SK-N-SH treated with all-trans-retinoic acid at 6 μM for 48 hours (cell line): ENCODE results near the gene PDSS2.
"Not testable (repeated sequence)": the region's sequence is repeated elsewhere in the genome, so short reads cannot be mapped to it uniquely, and the experiment has no call there.

ENCODE experiments used
- ATAC-seq: fragments of 200-7000 bp; cut with Tn5 transposase; 3 replicates; pipeline ENCODE4 v1.9.1; 2020; ENCODE audit warnings: mild to moderate bottlenecking, moderate library complexity
- ARNTL ChIP-seq: fragments of 450-650 bp; formaldehyde crosslinking; IDR thresholded peaks from 2 replicates; pipeline ENCODE4 v1.5.0; 2020; ENCODE audit warnings: low read depth, mild to moderate bottlenecking, moderate library complexity, borderline replicate concordance
- BACH2 ChIP-seq: fragments of 250-450 bp; sonication (Bioruptor Pico); IDR thresholded peaks from 2 replicates; pipeline ENCODE4 v1.9.0; 2021; ENCODE audit warnings: mild to moderate bottlenecking, borderline replicate concordance
- CSDC2 ChIP-seq: fragments of 250-450 bp; sonication (Bioruptor Pico); IDR thresholded peaks from 2 replicates; pipeline ENCODE4 v1.5.0; 2020; ENCODE audit warnings: mild to moderate bottlenecking, moderate library complexity
- ESRRG ChIP-seq: fragments of 250-450 bp; sonication (Bioruptor Pico); IDR thresholded peaks from 2 replicates; pipeline ENCODE4 v1.6.1; 2021; ENCODE audit warnings: mild to moderate bottlenecking
- ISL1 ChIP-seq: fragments of 250-450 bp; sonication (Bioruptor Pico); IDR thresholded peaks from 2 replicates; pipeline ENCODE4 v2.1.2; 2022; ENCODE audit warnings: mild to moderate bottlenecking, moderate library complexity
- OSR1 ChIP-seq: fragments of 250-450 bp; sonication (Bioruptor Pico); IDR thresholded peaks from 2 replicates; pipeline ENCODE4 v1.8.0; 2022; ENCODE audit warnings: moderate library complexity, mild to moderate bottlenecking, inconsistent platforms
- PPARA ChIP-seq: fragments of 250-450 bp; sonication (Bioruptor Pico); IDR thresholded peaks from 2 replicates; pipeline ENCODE4 v1.5.0; 2020; ENCODE audit warnings: mild to moderate bottlenecking, borderline replicate concordance
- SNAI2 ChIP-seq: fragments of 250-450 bp; sonication (Bioruptor Pico); IDR thresholded peaks from 2 replicates; pipeline ENCODE4 v1.5.0; 2020; ENCODE audit warnings: mild to moderate bottlenecking, moderate library complexity
- TCF4 ChIP-seq: fragments of 250-450 bp; sonication (Bioruptor Pico); IDR thresholded peaks from 2 replicates; pipeline ENCODE4 v1.8.0; 2021; ENCODE audit warnings: mild to moderate bottlenecking, moderate library complexity, borderline replicate concordance
- TOX ChIP-seq: fragments of 250-450 bp; sonication (Bioruptor Pico); IDR thresholded peaks from 2 replicates; pipeline ENCODE4 v1.8.0; 2021; ENCODE audit warnings: mild to moderate bottlenecking, moderate library complexity, borderline replicate concordance
- ZC3H10 ChIP-seq: fragments of 250-450 bp; sonication (Bioruptor Pico); IDR thresholded peaks from 2 replicates; pipeline ENCODE4 v1.5.1; 2021; ENCODE audit warnings: mild to moderate bottlenecking, moderate library complexity
- ZFP30 ChIP-seq: fragments of 450-650 bp; formaldehyde crosslinking; IDR thresholded peaks from 2 replicates; pipeline ENCODE4 v1.5.0; 2022; ENCODE audit warnings: mild to moderate bottlenecking, moderate library complexity
- ZNF565 ChIP-seq: fragments of 450-650 bp; formaldehyde crosslinking; conservative IDR thresholded peaks from 2 replicates; pipeline ENCODE4 v1.5.0; 2020; ENCODE audit warnings: low read depth, mild to moderate bottlenecking, moderate library complexity
- ZNF70 ChIP-seq: fragments of 450-650 bp; formaldehyde crosslinking; IDR thresholded peaks from 2 replicates; pipeline ENCODE4 v1.5.0; 2020; ENCODE audit warnings: mild to moderate bottlenecking, moderate library complexity
- ZNF8 ChIP-seq: fragments of 450-650 bp; formaldehyde crosslinking; IDR thresholded peaks from 2 replicates; pipeline ENCODE4 v1.5.0; 2020; ENCODE audit warnings: mild to moderate bottlenecking, moderate library complexity
- TF ChIP-seq, protein P1 (sequence below): fragments of 250-450 bp; sonication (Bioruptor Pico); IDR thresholded peaks from 2 replicates; pipeline ENCODE4 v1.8.0; 2021; ENCODE audit warnings: low read depth, mild to moderate bottlenecking, moderate library complexity, borderline replicate concordance
- TF ChIP-seq, protein P2 (sequence below): fragments of 250-450 bp; sonication (Bioruptor Pico); IDR thresholded peaks from 2 replicates; pipeline ENCODE4 v1.5.1; 2020; ENCODE audit warnings: low read depth, mild to moderate bottlenecking, moderate library complexity
- TF ChIP-seq, protein P3 (sequence below): fragments of 250-450 bp; sonication (Bioruptor Pico); IDR thresholded peaks from 2 replicates; pipeline ENCODE4 v1.8.0; 2020; ENCODE audit warnings: mild to moderate bottlenecking, moderate library complexity, borderline replicate concordance
- TF ChIP-seq, protein P4 (sequence below): fragments of 250-450 bp; sonication (Bioruptor Pico); IDR thresholded peaks from 2 replicates; pipeline ENCODE4 v1.5.0; 2020; ENCODE audit warnings: mild to moderate bottlenecking, moderate library complexity

PDSS2 gene

DNA sequence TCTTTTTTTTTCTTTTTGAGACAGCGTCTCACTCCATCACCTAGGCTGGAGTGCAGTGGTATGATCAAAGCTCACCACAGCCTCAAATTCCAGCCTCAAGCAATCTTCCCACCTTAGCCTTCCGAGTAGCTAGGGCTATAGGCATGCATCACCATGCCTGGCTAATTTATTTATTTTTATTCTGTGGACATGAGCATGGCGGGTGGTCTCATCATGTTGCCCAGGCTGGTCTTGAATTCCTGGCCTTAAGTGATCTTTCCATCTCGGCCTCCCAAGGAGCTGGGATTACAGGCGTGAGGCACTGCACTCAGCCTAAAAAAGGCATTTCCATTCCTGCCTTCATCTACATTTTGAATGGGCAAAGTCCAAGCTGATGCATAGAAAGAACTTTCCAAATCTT, 287.9 kb downstream of the PDSS2 start:
- TF ChIP-seq, protein P1, sequence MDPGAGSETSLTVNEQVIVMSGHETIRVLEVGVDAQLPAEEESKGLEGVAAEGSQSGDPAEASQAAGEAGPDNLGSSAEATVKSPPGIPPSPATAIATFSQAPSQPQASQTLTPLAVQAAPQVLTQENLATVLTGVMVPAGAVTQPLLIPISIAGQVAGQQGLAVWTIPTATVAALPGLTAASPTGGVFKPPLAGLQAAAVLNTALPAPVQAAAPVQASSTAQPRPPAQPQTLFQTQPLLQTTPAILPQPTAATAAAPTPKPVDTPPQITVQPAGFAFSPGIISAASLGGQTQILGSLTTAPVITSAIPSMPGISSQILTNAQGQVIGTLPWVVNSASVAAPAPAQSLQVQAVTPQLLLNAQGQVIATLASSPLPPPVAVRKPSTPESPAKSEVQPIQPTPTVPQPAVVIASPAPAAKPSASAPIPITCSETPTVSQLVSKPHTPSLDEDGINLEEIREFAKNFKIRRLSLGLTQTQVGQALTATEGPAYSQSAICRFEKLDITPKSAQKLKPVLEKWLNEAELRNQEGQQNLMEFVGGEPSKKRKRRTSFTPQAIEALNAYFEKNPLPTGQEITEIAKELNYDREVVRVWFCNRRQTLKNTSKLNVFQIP (CRISPR knock-in tag), result no peak
- TF ChIP-seq ZNF70 (CRISPR knock-in tag), result no peak
- no peak for TF ChIP-seq ZC3H10
- no peak for TF ChIP-seq PPARA (CRISPR knock-in tag)
- TF ChIP-seq OSR1 (CRISPR knock-in tag), result no peak
- TF ChIP-seq ZNF565 (CRISPR knock-in tag), result no peak
- TF ChIP-seq, protein P2, sequence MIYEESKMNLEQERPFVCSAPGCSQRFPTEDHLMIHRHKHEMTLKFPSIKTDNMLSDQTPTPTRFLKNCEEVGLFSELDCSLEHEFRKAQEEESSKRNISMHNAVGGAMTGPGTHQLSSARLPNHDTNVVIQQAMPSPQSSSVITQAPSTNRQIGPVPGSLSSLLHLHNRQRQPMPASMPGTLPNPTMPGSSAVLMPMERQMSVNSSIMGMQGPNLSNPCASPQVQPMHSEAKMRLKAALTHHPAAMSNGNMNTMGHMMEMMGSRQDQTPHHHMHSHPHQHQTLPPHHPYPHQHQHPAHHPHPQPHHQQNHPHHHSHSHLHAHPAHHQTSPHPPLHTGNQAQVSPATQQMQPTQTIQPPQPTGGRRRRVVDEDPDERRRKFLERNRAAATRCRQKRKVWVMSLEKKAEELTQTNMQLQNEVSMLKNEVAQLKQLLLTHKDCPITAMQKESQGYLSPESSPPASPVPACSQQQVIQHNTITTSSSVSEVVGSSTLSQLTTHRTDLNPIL (CRISPR knock-in tag), result no peak
- TF ChIP-seq TOX, result no peak
- TF ChIP-seq, protein P3, sequence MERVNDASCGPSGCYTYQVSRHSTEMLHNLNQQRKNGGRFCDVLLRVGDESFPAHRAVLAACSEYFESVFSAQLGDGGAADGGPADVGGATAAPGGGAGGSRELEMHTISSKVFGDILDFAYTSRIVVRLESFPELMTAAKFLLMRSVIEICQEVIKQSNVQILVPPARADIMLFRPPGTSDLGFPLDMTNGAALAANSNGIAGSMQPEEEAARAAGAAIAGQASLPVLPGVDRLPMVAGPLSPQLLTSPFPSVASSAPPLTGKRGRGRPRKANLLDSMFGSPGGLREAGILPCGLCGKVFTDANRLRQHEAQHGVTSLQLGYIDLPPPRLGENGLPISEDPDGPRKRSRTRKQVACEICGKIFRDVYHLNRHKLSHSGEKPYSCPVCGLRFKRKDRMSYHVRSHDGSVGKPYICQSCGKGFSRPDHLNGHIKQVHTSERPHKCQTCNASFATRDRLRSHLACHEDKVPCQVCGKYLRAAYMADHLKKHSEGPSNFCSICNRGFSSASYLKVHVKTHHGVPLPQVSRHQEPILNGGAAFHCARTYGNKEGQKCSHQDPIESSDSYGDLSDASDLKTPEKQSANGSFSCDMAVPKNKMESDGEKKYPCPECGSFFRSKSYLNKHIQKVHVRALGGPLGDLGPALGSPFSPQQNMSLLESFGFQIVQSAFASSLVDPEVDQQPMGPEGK (CRISPR knock-in tag), result no peak
- no peak for TF ChIP-seq ISL1 (CRISPR knock-in tag)
- no peak for TF ChIP-seq ZFP30 (CRISPR knock-in tag)
- no peak for TF ChIP-seq ZNF8 (CRISPR knock-in tag)
- no peak for TF ChIP-seq ESRRG
- TF ChIP-seq, all 23 proteins: peak for 0
- ATAC-seq, result no peak

DNA sequence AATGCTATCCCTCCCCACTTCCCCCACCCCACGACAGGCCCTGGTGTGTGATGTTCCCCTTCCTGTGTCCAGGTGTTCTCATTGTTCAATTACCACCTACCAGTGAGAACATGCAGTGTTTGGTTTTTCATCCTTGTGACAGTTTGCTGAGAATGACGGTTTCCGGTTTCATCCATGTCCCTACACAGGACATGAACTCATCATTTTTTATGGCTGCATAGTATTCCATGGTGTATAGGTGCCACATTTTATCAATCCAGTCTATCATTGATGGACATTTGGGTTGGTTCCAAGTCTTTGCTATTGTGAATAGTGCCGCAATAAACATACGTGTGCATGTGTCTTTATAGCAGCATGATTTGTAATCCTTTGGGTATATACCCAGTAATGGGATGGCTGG, 295.1 kb downstream of the PDSS2 start:
- not testable (repeated sequence) for ATAC-seq

DNA sequence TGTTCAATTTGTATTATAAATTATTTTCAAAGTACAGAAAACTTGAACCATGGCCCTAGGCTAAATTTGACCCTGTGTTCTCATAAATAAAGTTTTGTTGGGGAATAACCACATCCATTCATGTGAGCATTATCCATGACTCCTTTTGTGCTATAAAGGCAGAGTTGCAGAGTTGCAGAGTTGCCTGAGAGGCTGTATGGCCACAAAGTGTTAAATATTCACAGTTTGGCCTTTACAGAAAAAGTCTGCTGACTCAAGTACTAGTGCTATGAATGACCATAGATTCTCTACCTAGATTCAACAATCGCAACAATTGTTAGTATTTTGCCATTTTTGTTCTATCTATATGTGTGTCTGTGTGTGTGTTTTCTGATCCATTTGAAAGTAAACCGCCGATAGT, 297.8 kb downstream of the PDSS2 start:
- TF ChIP-seq, protein P2 (CRISPR knock-in tag), result no peak
- TF ChIP-seq ZC3H10, result no peak
- ATAC-seq, result no peak

DNA sequence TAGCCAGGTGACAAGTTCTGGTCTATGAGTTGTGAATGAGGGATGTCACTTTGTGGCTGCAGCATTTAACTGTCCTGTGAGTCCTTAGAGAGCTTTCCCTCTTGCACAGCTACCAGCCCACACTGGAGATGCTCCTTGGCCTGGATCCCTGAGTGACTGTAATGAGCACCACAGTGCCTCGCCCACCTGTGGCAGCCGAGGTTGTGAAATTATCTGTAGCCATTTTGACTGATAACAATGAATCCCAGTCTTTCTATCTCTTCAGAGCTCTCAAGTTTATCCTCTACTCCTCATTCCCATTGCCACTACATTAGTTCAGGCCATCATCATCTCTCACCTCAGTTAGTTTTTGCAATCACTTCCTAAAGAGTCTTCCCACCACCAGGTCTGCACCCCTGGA, 302.7 kb downstream of the PDSS2 start:
- TF ChIP-seq ZNF565 (CRISPR knock-in tag) (no peak), TCF4 (CRISPR knock-in tag) (no peak), SNAI2 (CRISPR knock-in tag) (no peak), ISL1 (CRISPR knock-in tag) (no peak), ZNF70 (CRISPR knock-in tag) (no peak), ZFP30 (CRISPR knock-in tag) (no peak), TOX (no peak), ZC3H10 (no peak)
- TF ChIP-seq, protein P3 (CRISPR knock-in tag), result no peak
- TF ChIP-seq, all 23 proteins: peak for 0
- ATAC-seq, result no peak

DNA sequence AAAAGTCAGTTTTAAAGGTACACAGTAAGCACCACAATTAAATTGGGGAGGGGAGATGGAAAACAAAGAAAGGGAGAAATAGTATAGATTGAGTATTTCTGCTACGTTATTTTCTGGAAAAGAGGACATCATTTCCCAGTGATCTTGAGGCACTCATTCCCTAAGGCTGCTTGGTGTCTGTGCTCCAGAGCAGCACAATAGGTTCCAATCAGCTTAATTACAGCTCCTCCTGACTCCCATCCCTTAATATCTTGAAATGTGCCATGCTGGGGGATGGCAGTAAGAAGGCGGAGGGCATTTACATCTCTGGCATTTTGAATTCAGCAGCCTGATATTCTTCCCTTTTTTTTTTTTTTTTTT, 304.6 kb downstream of the PDSS2 start:
- no peak for TF ChIP-seq TCF4 (CRISPR knock-in tag)
- TF ChIP-seq CSDC2 (CRISPR knock-in tag), result no peak
- TF ChIP-seq ARNTL, result no peak
- TF ChIP-seq, protein P4, sequence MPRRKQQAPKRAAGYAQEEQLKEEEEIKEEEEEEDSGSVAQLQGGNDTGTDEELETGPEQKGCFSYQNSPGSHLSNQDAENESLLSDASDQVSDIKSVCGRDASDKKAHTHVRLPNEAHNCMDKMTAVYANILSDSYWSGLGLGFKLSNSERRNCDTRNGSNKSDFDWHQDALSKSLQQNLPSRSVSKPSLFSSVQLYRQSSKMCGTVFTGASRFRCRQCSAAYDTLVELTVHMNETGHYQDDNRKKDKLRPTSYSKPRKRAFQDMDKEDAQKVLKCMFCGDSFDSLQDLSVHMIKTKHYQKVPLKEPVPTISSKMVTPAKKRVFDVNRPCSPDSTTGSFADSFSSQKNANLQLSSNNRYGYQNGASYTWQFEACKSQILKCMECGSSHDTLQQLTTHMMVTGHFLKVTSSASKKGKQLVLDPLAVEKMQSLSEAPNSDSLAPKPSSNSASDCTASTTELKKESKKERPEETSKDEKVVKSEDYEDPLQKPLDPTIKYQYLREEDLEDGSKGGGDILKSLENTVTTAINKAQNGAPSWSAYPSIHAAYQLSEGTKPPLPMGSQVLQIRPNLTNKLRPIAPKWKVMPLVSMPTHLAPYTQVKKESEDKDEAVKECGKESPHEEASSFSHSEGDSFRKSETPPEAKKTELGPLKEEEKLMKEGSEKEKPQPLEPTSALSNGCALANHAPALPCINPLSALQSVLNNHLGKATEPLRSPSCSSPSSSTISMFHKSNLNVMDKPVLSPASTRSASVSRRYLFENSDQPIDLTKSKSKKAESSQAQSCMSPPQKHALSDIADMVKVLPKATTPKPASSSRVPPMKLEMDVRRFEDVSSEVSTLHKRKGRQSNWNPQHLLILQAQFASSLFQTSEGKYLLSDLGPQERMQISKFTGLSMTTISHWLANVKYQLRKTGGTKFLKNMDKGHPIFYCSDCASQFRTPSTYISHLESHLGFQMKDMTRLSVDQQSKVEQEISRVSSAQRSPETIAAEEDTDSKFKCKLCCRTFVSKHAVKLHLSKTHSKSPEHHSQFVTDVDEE (CRISPR knock-in tag), result no peak
- TF ChIP-seq, protein P1 (CRISPR knock-in tag), result no peak
- TF ChIP-seq BACH2 (CRISPR knock-in tag), result no peak
- TF ChIP-seq, all 23 proteins: peak for 0
- no peak for ATAC-seq
